ENCODE results near the gene SAMD13.

Gene SAMD13

DNA sequence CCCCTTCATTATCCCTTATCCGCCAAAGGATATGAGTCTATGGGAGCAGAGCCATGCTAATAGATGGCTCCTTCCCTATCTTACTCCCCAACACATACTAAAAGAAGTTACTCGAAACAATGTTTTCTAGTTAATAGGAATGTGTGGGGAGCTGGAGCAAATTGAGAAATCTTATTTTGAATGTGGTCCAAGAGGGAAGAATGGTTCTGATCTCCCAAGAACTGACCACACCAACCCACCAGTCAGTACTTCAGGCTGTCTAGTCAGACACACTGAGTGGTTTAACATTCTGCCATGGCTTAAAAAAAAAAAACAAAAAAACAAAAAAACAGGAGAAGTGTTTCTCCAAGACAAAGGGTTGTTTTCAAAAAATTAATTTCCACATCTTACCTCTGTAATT, 65.3 kb downstream of the SAMD13 start:
- Histone ChIP-seq H3K36me3 (no peaks in the 10 kb centered on the region), H3K4me1 (no peaks in the 10 kb centered on the region), H3K4me3 (ENCODE audit: low read depth, low read length) (no peak overlapping the region), H3K27me3 (no peaks in the 10 kb centered on the region), H3K9me3 (no peaks in the 10 kb centered on the region)
- DNase-seq = no peak
- TF ChIP-seq, protein P1, sequence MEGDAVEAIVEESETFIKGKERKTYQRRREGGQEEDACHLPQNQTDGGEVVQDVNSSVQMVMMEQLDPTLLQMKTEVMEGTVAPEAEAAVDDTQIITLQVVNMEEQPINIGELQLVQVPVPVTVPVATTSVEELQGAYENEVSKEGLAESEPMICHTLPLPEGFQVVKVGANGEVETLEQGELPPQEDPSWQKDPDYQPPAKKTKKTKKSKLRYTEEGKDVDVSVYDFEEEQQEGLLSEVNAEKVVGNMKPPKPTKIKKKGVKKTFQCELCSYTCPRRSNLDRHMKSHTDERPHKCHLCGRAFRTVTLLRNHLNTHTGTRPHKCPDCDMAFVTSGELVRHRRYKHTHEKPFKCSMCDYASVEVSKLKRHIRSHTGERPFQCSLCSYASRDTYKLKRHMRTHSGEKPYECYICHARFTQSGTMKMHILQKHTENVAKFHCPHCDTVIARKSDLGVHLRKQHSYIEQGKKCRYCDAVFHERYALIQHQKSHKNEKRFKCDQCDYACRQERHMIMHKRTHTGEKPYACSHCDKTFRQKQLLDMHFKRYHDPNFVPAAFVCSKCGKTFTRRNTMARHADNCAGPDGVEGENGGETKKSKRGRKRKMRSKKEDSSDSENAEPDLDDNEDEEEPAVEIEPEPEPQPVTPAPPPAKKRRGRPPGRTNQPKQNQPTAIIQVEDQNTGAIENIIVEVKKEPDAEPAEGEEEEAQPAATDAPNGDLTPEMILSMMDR (IDR thresholded peaks at IDR 0.05; ENCODE audit: low read depth, low read length) = no peak

DNA sequence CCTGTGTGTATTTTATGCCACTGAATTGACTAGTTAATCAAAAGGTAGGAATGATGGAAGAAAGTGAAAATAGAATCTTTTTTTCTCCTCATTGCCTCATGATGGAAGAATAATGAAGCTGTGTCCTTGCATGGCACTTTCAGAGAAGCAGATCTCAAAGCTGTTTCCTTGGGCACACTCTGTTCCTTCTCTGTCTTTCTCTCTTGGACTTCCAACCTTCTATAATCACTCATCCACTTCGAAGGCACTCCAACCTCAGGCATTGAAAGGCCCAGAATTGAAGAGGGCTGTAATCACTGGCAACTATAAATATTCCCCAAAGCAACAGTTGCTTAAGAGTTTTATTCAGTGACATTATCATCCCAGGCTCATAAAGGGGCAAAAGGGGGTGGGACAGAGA, 65.7 kb downstream of the SAMD13 start:
- DNase-seq = no peak
- TF ChIP-seq, protein P1 (IDR thresholded peaks at IDR 0.05; ENCODE audit: low read depth, low read length) = no peak
- Histone ChIP-seq H3K36me3 (no peaks in the 10 kb centered on the region), H3K27me3 (no peaks in the 10 kb centered on the region), H3K9me3 (no peaks in the 10 kb centered on the region), H3K4me3 (ENCODE audit: low read depth, low read length) (no peak overlapping the region), H3K4me1 (no peaks in the 10 kb centered on the region)

DNA sequence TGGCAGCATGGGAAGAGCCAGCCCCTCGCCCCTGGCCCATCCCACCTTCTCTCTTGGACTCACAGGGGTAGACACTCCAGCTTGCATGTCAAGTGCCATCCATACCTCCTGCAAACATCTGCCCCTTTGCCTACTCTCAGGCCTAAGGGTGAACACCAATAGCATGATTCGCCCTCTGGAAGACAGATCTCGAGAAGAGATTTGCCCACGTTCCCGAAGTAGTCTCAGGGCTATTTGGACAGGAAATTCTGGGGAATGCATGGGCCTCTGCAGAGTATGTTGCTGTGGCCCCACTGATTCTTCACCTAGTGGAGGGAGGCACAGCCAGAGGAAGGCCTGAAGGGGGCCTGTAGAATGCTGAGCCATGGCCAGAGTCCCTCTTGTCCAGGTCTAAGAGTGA, 66.9 kb downstream of the SAMD13 start:
- Histone ChIP-seq H3K4me1 (no peaks in the 10 kb centered on the region), H3K9me3 (no peaks in the 10 kb centered on the region), H3K4me3 (ENCODE audit: low read depth, low read length) (no peak overlapping the region), H3K27me3 (no peaks in the 10 kb centered on the region), H3K36me3 (no peaks in the 10 kb centered on the region)
- no peak for DNase-seq
- TF ChIP-seq, protein P1 (IDR thresholded peaks at IDR 0.05; ENCODE audit: low read depth, low read length) = no peak

DNA sequence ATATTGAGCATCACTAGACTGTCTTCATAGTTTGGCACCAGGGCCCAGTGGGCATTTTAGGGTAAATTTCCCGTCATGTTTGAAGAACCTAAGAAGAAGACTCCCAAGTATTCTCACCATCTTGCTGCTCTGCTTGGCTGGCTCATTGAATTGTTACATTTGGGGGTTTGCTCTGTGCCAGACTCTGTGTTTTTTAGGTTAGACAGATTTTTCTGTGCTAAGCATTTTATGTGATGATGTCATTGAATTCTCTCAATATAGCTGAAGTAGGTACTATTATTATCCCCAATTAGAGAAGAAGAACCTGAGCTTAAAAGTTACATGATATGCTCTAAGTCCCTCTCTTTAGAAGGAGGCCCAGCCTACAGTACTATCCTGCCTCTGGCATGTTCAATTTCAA, 68.8 kb downstream of the SAMD13 start:
- H3K9me3 ChIP-seq = no peaks in the 10 kb centered on the region
- no peaks in the 10 kb centered on the region for H3K27me3 ChIP-seq
- H3K36me3 ChIP-seq = no peaks in the 10 kb centered on the region
- no peak overlapping the region for H3K4me3 ChIP-seq (ENCODE audit: low read depth, low read length)
- no peaks in the 10 kb centered on the region for H3K4me1 ChIP-seq
- no peak for DNase-seq
- TF ChIP-seq, protein P1 (IDR thresholded peaks at IDR 0.05; ENCODE audit: low read depth, low read length) = no peak

DNA sequence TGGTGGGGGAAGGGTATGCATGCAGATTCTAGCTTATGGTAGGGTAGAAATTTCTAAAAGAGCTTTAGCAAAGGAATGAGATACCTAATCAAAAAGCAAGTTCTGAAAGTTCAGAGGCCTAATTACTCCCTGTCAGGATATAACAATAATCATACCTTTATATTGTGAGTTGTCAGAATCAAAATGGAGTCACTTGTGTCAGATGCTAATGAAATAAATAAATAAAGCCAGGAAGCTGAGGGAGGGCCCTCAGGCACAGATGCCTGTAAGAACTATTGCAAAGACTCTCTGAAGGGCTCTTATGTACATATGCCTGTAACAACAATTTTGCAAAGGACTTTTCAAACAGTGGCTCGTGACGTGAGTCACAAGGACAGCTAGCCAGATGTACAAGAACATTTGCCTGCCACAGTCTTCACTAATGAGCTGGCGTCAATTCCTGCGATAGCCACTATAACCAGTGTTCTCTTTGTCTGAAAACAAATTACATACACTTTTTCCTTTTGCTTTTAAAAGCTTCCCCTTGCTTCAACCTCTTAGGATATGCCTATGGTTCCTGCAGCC, 69.4 kb downstream of the SAMD13 start:
- no peaks in the 10 kb centered on the region for H3K9me3 ChIP-seq
- TF ChIP-seq, protein P1 (IDR thresholded peaks at IDR 0.05; ENCODE audit: low read depth, low read length) = no peak

DNA sequence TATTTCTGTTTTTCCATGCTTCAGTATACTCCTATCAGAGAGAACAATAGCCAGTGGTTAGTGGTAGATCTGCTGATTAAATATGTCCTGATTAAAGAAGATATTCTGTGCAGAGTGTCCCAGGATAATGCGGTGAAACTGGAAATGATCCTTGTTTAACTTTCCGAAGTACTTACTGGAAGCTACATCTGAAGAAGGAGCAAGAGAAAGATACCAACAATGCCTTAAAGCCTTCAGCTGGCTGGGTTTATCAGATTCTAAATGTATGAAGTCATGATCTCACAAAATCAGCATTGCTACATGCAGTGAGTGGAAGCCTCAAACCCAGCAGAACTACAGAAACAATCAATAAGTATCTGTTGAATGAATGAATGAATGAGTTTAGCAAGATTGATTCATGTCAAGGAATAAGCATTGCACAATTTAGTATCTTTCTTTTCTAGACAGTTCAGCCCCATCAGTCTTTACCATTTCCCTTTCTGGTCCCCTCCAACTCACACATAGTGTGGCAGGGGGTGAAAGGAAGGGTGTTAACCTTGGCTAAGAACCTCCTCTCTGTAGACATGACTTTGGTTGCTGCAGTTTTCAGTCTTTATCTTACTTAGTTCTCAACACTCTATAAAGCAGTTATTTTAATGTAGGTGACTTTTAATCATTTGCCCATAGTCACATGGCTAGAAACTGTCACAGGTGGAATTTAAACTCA, 72.1 kb downstream of the SAMD13 start:
- TF ChIP-seq, protein P1 (IDR thresholded peaks at IDR 0.05; ENCODE audit: low read depth, low read length) = no peak
- Histone ChIP-seq H3K4me1 (peaks cover 2% of the 10 kb centered on the region; the same call in 1 of the 2 replicates), H3K9me3 (no peaks in the 10 kb centered on the region), H3K4me3 (ENCODE audit: low read depth, low read length) (no peak overlapping the region), H3K27me3 (no peaks in the 10 kb centered on the region), H3K36me3 (no peaks in the 10 kb centered on the region)
- DNase-seq = no peak

More for the DNA sequence above, 69.4 kb downstream of the SAMD13 start:
- Histone ChIP-seq H3K4me3 (ENCODE audit: low read depth, low read length) (no peak overlapping the region), H3K27me3 (no peaks in the 10 kb centered on the region), H3K36me3 (no peaks in the 10 kb centered on the region), H3K4me1 (no peaks in the 10 kb centered on the region)
- no peak for DNase-seq
